Measurements from ENCODE around the gene UBP1.

DNA sequence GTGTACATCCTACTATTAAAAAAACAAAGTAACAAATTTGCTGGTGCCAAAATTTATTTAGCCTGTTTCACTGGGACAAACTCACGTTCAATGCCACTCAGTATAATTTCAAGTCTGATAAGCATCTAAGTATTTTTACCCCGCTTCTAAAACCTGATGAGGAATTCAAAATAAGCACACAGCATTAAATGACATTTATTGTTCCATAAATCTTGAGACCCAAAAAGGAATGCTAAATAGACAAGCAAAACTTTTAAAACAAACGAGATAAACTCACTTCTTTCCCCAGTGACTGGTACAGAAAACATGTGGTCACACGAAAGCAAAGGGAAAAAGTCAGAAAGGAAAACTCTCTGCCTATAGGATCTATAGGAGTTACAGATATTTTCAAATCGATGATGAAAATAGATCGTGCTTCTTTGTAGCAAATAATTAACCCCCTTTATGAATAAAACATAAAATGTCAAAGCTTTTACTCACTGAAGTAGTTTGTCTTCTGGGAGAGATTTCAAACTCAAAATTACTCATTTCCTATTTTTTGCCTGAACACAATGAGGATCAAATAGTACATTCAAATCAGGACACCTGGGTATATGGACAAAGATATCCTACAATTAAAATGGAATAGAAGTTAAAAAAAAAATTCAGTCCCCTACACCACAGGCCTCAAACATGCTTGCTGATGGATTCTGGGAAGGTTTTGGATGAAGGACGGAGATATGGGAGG is 51.7 kb downstream of the UBP1 start:
- TF ChIP-seq EP300 (IDR thresholded peaks at IDR 0.05) (no peak), CTCF (IDR thresholded peaks at IDR 0.05) (no peak), POLR2A (IDR thresholded peaks at IDR 0.05) (no peak)

Data from tibial nerve (tissue), 4 donors.